Measurements from ENCODE around the gene CCS.

DNA sequence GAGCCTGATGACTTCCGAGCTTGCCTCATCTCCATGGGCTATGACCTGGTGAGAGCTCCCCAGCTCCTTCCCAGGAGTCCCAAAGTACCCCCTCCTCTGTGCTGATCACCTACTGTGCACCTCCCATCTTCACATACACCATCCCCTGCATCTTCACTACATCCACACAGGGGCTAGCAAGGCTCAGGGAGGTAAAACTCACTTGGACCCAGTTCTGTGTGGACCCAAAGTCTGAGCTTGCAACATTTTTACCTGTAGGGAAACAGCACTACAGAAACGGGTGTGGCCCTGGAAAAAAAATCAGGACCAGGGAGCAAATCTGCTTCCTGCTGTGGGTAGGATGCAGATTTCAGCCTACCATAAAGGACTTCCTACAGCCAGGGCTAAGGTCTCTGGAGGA, 30.7 kb upstream of the CCS start:
- TF ChIP-seq, protein P1, sequence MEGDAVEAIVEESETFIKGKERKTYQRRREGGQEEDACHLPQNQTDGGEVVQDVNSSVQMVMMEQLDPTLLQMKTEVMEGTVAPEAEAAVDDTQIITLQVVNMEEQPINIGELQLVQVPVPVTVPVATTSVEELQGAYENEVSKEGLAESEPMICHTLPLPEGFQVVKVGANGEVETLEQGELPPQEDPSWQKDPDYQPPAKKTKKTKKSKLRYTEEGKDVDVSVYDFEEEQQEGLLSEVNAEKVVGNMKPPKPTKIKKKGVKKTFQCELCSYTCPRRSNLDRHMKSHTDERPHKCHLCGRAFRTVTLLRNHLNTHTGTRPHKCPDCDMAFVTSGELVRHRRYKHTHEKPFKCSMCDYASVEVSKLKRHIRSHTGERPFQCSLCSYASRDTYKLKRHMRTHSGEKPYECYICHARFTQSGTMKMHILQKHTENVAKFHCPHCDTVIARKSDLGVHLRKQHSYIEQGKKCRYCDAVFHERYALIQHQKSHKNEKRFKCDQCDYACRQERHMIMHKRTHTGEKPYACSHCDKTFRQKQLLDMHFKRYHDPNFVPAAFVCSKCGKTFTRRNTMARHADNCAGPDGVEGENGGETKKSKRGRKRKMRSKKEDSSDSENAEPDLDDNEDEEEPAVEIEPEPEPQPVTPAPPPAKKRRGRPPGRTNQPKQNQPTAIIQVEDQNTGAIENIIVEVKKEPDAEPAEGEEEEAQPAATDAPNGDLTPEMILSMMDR (IDR thresholded peaks at IDR 0.05; ENCODE audit: low read length): no peak
- TF ChIP-seq EZH2 (IDR thresholded peaks at IDR 0.05; ENCODE audit: borderline replicate concordance, low read length): no peak
